Neuron (in vitro differentiated cells): Measurements from ENCODE around the gene TMEM45B.
"Not testable (repeated sequence)": the region's sequence is repeated elsewhere in the genome, so short reads cannot be mapped to it uniquely, and the experiment has no call there.

Source experiments
- H2AFZ ChIP-seq: one replicate; pipeline ENCODE4 v1.6.1; 2013; ENCODE audit warnings: low read depth, mild to moderate bottlenecking, inconsistent platforms, low read length, moderate library complexity
- H3K27me3 ChIP-seq: one replicate; pipeline ENCODE4 v1.6.1; 2013; ENCODE audit warnings: low read length; ENCODE audit not compliant: insufficient read depth
- H3K36me3 ChIP-seq: one replicate; pipeline ENCODE4 v1.6.1; 2013; ENCODE audit warnings: low read length; ENCODE audit not compliant: insufficient read depth
- H3K4me1 ChIP-seq: one replicate; pipeline ENCODE4 v1.6.1; 2013; ENCODE audit warnings: low read length; ENCODE audit not compliant: insufficient read depth
- H3K4me3 ChIP-seq: 2 replicates; pipeline ENCODE4 v1.5.1; 2013; ENCODE audit warnings: mild to moderate bottlenecking, low read length, moderate library complexity
- H3K9me3 ChIP-seq: one replicate; pipeline ENCODE4 v1.6.1; 2013; ENCODE audit warnings: low read length

The TMEM45B gene

GRCh38 chr11:129790106-129790505 is 25.5 kb upstream of the TMEM45B start:
- Histone ChIP-seq H3K9me3 (no peaks in the 10 kb centered on the region), H3K27me3 (peaks cover 3% of the 10 kb centered on the region), H3K36me3 (no peaks in the 10 kb centered on the region), H3K4me3 (no peak overlapping the region), H3K4me1 (no peaks in the 10 kb centered on the region), H2AFZ (no peak overlapping the region)

DNA sequence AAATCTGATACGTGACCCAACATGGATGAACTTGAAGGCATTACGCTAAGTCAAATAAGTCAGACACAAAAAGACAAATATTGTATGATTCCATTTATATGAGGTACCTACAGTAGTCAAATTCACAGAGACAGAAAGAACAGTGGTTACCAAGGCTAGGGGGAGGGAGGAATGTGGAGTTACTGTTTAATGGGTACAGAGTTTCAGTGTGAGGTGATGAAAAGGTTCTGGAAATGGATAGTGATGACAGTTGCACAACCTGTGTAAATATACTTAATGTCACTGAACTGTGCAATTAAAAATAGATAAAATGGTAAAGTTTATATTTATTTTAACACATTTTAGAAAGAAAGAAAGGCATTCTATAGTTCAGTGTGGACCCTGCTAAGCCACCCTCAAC is 24.1 kb upstream of the TMEM45B start:
- no peaks in the 10 kb centered on the region for H3K4me1 ChIP-seq
- peaks cover 3% of the 10 kb centered on the region for H3K27me3 ChIP-seq
- H3K36me3 ChIP-seq, result no peaks in the 10 kb centered on the region
- H3K9me3 ChIP-seq, result no peaks in the 10 kb centered on the region
- no peak overlapping the region for H3K4me3 ChIP-seq
- H2AFZ ChIP-seq, result no peak overlapping the region

DNA sequence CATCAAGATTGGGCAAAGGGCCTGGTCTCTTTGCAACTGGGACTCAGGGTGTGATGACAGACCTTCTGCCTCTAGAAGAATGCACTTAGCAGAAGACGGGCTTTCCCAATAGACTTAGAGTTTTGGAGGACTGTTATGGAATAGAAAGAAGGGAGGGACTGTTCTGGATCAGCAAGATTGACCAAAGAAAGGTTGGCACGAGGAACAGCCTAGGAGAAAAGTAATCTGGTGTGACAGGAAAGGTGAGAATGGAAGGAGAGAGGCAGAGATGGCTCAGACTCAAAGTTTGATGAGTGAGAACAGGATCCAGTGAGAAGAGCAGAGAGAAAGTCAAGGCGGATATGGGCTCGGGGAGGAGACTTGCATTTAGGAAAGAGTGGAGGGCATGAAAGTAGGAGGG is 23.0 kb upstream of the TMEM45B start:
- H3K36me3 ChIP-seq, result no peaks in the 10 kb centered on the region
- H3K4me1 ChIP-seq, result no peaks in the 10 kb centered on the region
- peaks cover 3% of the 10 kb centered on the region for H3K27me3 ChIP-seq
- no peak overlapping the region for H2AFZ ChIP-seq
- H3K9me3 ChIP-seq, result no peaks in the 10 kb centered on the region
- no peak overlapping the region for H3K4me3 ChIP-seq

DNA sequence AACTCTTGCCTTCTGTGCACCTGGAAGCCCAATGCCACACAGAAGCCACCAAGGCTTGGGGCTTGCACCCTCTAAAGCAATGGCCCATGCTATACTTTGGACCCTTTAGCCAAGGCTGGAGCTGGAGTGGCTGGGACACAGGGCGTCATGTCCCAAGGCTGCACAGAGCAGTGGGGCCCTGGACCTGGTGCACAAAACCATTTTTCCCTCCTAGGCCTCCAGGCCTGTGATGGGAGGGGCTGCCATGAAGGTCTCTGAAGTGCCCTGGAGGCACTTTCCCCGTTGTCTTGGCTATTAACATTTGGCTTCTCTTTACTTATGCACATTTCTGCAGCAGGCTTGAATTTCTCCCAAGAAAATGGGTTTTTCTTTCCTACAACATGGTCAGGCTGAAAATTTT is 20.6 kb upstream of the TMEM45B start:
- Histone ChIP-seq H3K27me3 (peaks cover 3% of the 10 kb centered on the region), H3K4me1 (no peaks in the 10 kb centered on the region), H2AFZ (no peak overlapping the region), H3K9me3 (no peaks in the 10 kb centered on the region), H3K36me3 (no peaks in the 10 kb centered on the region), H3K4me3 (no peak overlapping the region)

DNA sequence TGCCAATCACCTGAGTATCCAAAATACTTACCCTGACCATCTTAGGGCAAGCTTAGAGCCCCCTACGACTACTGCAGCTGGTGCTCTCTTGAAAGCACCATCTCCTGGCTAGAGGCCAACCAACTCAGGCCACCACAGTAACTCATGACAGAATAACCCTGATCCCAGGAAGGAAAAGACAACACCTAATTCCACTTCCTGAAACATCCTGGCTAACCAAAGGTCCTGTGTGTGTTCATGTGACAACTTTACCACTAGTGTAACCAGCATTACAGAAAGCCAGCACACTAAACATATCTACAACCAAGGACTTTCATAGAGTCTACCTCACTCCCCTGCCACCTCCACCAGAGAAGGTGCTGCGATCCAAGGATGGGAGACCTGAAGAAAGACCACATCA is 17.4 kb upstream of the TMEM45B start:
- Histone ChIP-seq H3K36me3 (no peaks in the 10 kb centered on the region), H3K27me3 (no peaks in the 10 kb centered on the region), H2AFZ (no peak overlapping the region), H3K4me3 (no peak overlapping the region), H3K4me1 (no peaks in the 10 kb centered on the region), H3K9me3 (no peaks in the 10 kb centered on the region)

DNA sequence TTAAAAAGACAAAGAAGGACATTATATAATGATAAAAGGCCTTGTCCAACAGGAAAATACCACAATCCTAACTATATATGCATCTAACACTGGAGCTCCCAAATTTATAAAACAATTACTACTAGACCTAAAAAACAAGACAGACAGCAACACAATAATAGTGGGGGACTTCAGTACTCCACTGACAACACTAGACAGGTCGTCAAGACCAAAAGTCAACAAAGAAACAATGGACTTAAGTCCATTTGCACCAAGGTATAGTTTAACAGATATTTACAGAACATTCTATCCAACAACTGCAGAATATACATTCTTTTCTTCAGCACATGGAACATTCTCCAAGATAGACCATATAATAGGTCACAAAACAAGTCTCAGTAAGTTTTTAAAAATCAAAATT is 15.5 kb upstream of the TMEM45B start:
- not testable (repeated sequence) for H3K36me3 ChIP-seq, H3K9me3 ChIP-seq, H3K27me3 ChIP-seq, H2AFZ ChIP-seq, H3K4me1 ChIP-seq, H3K4me3 ChIP-seq

- H3K4me1 ChIP-seq, result no peaks in the 10 kb centered on the region
- H2AFZ ChIP-seq, result no peak overlapping the region
- H3K9me3 ChIP-seq, result no peaks in the 10 kb centered on the region
- no peaks in the 10 kb centered on the region for H3K27me3 ChIP-seq
- no peak overlapping the region for H3K4me3 ChIP-seq
- no peaks in the 10 kb centered on the region for H3K36me3 ChIP-seq
Observed at GRCh38 chr11:129800655-129801054, 15.0 kb upstream of the TMEM45B start.

DNA sequence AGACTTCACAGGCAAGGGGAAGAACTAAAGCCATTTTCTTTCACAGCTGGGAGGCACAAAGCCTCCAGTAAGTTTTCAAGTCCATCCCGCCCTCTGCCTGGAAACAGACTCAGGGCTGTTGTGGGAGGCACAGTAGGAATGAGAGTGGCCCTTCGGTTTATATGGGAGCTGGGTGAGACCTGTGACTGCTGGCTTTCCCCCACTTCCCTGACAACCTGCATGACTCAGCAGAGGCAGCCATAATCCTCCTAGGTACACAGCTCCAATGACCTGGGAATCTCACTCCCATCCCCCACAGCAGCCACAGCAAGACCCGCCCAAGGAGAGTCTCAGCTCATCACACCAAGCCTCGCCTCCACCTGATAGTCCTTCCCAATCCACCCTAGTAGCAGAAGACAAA is 12.1 kb upstream of the TMEM45B start:
- Histone ChIP-seq H3K4me3 (no peak overlapping the region), H3K9me3 (no peaks in the 10 kb centered on the region)

GRCh38 chr11:129804012-129804411 is 11.6 kb upstream of the TMEM45B start:
- no peak overlapping the region for H3K4me3 ChIP-seq
- H3K27me3 ChIP-seq, result no peaks in the 10 kb centered on the region
- no peaks in the 10 kb centered on the region for H3K36me3 ChIP-seq
- H3K4me1 ChIP-seq, result no peaks in the 10 kb centered on the region
- no peak overlapping the region for H2AFZ ChIP-seq
- H3K9me3 ChIP-seq, result no peaks in the 10 kb centered on the region

More for the DNA sequence above, 12.1 kb upstream of the TMEM45B start:
- Histone ChIP-seq H3K36me3 (no peaks in the 10 kb centered on the region), H3K27me3 (no peaks in the 10 kb centered on the region), H3K4me1 (no peaks in the 10 kb centered on the region), H2AFZ (no peak overlapping the region)

GRCh38 chr11:129808241-129808640 is 7.4 kb upstream of the TMEM45B start:
- not testable (repeated sequence) for H3K4me3 ChIP-seq, H3K9me3 ChIP-seq, H3K4me1 ChIP-seq, H3K27me3 ChIP-seq, H2AFZ ChIP-seq, H3K36me3 ChIP-seq

- Histone ChIP-seq H3K27me3 (peaks cover 10% of the 10 kb centered on the region), H3K4me3 (no peak overlapping the region), H3K4me1 (no peaks in the 10 kb centered on the region)
Observed at GRCh38 chr11:129813231-129813791, 2.3 kb upstream of the TMEM45B start.

DNA sequence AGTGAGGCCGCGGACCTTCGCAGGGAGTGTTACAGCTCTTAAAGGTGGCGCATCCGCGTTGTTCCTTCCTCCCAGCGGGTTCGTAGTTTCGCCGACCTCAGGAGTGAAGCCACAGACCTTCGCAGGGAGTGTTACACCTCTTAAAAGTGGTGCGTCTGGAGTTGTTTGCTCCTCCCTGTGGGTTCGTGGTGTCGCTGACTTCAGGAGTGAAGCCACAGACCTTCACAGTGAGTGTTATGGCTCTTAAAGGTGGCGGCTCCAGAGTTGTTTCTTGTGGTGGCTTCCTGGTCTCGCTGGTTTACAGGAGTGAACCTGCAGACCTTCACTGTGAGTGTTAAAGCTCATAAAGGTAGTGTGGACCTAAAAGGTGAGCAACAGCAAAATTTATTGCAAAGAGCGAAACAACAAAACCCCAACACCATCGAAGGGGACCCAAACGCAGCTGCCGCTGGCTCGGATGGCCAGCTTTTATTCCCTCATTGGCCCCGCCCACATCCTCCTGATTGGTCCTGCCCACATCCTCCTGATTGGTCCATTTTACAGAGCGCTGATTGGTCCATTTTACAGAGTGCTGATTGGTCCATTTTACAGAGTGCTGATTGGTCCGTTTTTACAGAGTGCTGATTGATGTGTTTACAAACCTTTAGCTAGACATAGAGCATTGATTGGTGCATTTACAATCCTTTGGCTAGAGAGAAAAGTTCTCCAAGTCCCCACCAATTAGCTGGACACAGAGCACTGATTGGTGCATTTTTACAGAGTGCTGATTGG is 1.2 kb upstream of the TMEM45B start:
- no peaks in the 10 kb centered on the region for H3K4me1 ChIP-seq
- H3K27me3 ChIP-seq, result peaks cover 10% of the 10 kb centered on the region
- no peaks in the 10 kb centered on the region for H3K36me3 ChIP-seq
- no peaks in the 10 kb centered on the region for H3K9me3 ChIP-seq
- H3K4me3 ChIP-seq, result no peak overlapping the region
- no peak overlapping the region for H2AFZ ChIP-seq

More at GRCh38 chr11:129813231-129813791, 2.3 kb upstream of the TMEM45B start:
- Histone ChIP-seq H3K36me3 (no peaks in the 10 kb centered on the region), H3K9me3 (no peaks in the 10 kb centered on the region), H2AFZ (no peak overlapping the region)

GRCh38 chr11:129817534-129818051 is 1.9 kb downstream of the TMEM45B start:
- Histone ChIP-seq H3K9me3 (no peaks in the 10 kb centered on the region), H3K27me3 (peaks cover 10% of the 10 kb centered on the region), H3K4me1 (no peaks in the 10 kb centered on the region), H3K36me3 (no peaks in the 10 kb centered on the region), H3K4me3 (no peak overlapping the region), H2AFZ (no peak overlapping the region)

GRCh38 chr11:129818236-129818635 is 2.6 kb downstream of the TMEM45B start:
- H3K4me1 ChIP-seq, H3K9me3 ChIP-seq, H2AFZ ChIP-seq, H3K4me3 ChIP-seq, H3K27me3 ChIP-seq, H3K36me3 ChIP-seq: not testable (repeated sequence)
